ENCODE results near the gene NPAS2.

DNA sequence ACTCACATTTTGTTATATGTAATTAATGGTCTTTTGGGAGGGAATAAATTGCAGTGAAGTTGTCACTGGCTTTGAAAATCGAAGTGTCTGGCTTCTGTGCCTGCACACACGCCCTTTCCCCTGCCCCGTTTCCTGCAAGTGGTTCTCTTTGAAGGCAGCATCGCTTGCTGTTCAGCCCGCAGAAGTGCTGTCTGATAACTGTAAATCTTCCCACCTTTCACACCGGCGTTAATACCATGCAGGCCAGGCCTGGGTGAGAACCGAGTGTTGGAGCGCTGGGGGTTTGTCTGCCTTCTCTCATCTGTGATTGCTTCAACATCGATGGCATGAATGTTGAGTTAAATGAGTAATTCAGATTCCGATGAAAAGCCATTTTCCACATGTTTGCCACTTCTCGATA lies 144.3 kb downstream of the NPAS2 start:
- TF ChIP-seq, protein P1, sequence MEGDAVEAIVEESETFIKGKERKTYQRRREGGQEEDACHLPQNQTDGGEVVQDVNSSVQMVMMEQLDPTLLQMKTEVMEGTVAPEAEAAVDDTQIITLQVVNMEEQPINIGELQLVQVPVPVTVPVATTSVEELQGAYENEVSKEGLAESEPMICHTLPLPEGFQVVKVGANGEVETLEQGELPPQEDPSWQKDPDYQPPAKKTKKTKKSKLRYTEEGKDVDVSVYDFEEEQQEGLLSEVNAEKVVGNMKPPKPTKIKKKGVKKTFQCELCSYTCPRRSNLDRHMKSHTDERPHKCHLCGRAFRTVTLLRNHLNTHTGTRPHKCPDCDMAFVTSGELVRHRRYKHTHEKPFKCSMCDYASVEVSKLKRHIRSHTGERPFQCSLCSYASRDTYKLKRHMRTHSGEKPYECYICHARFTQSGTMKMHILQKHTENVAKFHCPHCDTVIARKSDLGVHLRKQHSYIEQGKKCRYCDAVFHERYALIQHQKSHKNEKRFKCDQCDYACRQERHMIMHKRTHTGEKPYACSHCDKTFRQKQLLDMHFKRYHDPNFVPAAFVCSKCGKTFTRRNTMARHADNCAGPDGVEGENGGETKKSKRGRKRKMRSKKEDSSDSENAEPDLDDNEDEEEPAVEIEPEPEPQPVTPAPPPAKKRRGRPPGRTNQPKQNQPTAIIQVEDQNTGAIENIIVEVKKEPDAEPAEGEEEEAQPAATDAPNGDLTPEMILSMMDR (conservative IDR thresholded peaks at IDR 0.05 in 1 of 2, IDR thresholded peaks at IDR 0.05 in 1 of 2; ENCODE audit: extremely low read depth in 1 of 2, insufficient read depth in 1 of 2, low read depth in 1 of 2, low read length in 2 of 2): no peak
- no peak for TF ChIP-seq EZH2 (IDR thresholded peaks at IDR 0.05; ENCODE audit: borderline replicate concordance, low read length)

Measured in mammary epithelial cell (primary cell).